Measurements from ENCODE around the gene AP2S1. TPM values are rescaled to one million over a fixed set of nuclear protein-coding genes. Genes with fewer than 3 reads are reported as not detected.

Gene AP2S1
- total and polyA plus RNA-seq, 2 donors (not counting 1 experiment from before 2014, with no cell fraction given): 143 to 201 TPM

DNA sequence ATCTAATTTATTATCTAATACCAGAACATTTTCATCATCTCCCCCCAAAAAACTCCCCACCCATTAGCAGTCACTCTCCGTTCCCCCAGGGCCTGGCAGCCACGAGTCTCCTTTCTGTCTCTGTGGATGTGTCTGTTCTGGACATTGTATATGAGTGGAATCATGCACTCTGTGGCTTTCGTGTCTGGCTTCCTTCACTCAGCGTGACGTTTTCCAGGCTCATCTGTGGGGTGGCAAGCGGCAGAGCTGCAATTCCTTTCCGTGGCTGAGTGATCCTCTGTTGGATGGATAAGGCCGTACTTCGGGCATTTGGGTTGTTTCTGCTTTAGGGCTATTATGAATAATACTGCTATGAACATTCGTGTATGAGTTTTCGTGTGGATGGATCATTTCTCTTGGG lies 3.1 kb downstream of the AP2S1 start:
- Histone ChIP-seq H4K20me1 (ENCODE audit: control insufficient read depth, extremely low read depth, insufficient read depth, low read length) (no peaks in the 10 kb centered on the region), H2AFZ (ENCODE audit: low read length) (no peak overlapping the region), H3K9ac (ENCODE audit: insufficient read depth, low read length) (no peak overlapping the region), H3K4me3 (replicated peaks in 1 of 4; ENCODE audit: control extremely low read depth in 1 of 4, insufficient read depth in 1 of 4, low read depth in 3 of 4, low read length in 4 of 4) (no peak overlapping the region), H3K9me3 (ENCODE audit: control insufficient read depth, insufficient read depth, low read depth, low read length) (no peaks in the 10 kb centered on the region), H3K36me3 (ENCODE audit: control insufficient read depth, insufficient read depth, low read length) (peaks cover 14% of the 10 kb centered on the region), H3K27ac (ENCODE audit: insufficient read depth, low read length) (no peak overlapping the region), H3K4me2 (ENCODE audit: extremely low read depth, insufficient read depth, low read length) (no peak overlapping the region), H3K4me1 (ENCODE audit: control insufficient read depth, extremely low read depth, insufficient read depth, low read length) (no peaks in the 10 kb centered on the region), H3K27me3 (ENCODE audit: control insufficient read depth, insufficient read depth, low read length) (no peaks in the 10 kb centered on the region), H3K79me2 (ENCODE audit: control insufficient read depth, insufficient read depth, low read length) (peaks cover 31% of the 10 kb centered on the region)
- no peak for DNase-seq (ENCODE audit: low read depth in 2 of 2)
- TF ChIP-seq, protein P1, sequence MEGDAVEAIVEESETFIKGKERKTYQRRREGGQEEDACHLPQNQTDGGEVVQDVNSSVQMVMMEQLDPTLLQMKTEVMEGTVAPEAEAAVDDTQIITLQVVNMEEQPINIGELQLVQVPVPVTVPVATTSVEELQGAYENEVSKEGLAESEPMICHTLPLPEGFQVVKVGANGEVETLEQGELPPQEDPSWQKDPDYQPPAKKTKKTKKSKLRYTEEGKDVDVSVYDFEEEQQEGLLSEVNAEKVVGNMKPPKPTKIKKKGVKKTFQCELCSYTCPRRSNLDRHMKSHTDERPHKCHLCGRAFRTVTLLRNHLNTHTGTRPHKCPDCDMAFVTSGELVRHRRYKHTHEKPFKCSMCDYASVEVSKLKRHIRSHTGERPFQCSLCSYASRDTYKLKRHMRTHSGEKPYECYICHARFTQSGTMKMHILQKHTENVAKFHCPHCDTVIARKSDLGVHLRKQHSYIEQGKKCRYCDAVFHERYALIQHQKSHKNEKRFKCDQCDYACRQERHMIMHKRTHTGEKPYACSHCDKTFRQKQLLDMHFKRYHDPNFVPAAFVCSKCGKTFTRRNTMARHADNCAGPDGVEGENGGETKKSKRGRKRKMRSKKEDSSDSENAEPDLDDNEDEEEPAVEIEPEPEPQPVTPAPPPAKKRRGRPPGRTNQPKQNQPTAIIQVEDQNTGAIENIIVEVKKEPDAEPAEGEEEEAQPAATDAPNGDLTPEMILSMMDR (conservative IDR thresholded peaks at IDR 0.05 in 1 of 2, IDR thresholded peaks at IDR 0.05 in 1 of 2; ENCODE audit: low read depth in 1 of 2, low read length in 2 of 2): no peak
- no peak for TF ChIP-seq EZH2 (IDR thresholded peaks at IDR 0.05; ENCODE audit: low read length, missing control alignments)

- H3K4me3 ChIP-seq (replicated peaks in 1 of 4; ENCODE audit: control extremely low read depth in 1 of 4, insufficient read depth in 1 of 4, low read depth in 3 of 4, low read length in 4 of 4): no peak overlapping the region
- H3K9me3 ChIP-seq (ENCODE audit: control insufficient read depth, insufficient read depth, low read depth, low read length): no peaks in the 10 kb centered on the region
- peaks cover 6% of the 10 kb centered on the region for H3K4me1 ChIP-seq (ENCODE audit: control insufficient read depth, extremely low read depth, insufficient read depth, low read length)
- H4K20me1 ChIP-seq (ENCODE audit: control insufficient read depth, extremely low read depth, insufficient read depth, low read length): no peaks in the 10 kb centered on the region
- no peak for TF ChIP-seq EZH2 (IDR thresholded peaks at IDR 0.05; ENCODE audit: low read length, missing control alignments)
- TF ChIP-seq, protein P1 (conservative IDR thresholded peaks at IDR 0.05 in 1 of 2, IDR thresholded peaks at IDR 0.05 in 1 of 2; ENCODE audit: low read depth in 1 of 2, low read length in 2 of 2): no peak
- DNase-seq (ENCODE audit: low read depth in 2 of 2): no peak
- H3K79me2 ChIP-seq (ENCODE audit: control insufficient read depth, insufficient read depth, low read length): peaks cover 31% of the 10 kb centered on the region
- H2AFZ ChIP-seq (ENCODE audit: low read length): no peak overlapping the region
- no peak overlapping the region for H3K4me2 ChIP-seq (ENCODE audit: extremely low read depth, insufficient read depth, low read length)
- peaks cover 14% of the 10 kb centered on the region for H3K36me3 ChIP-seq (ENCODE audit: control insufficient read depth, insufficient read depth, low read length)
- H3K27me3 ChIP-seq (ENCODE audit: control insufficient read depth, insufficient read depth, low read length): no peaks in the 10 kb centered on the region
- H3K27ac ChIP-seq (ENCODE audit: insufficient read depth, low read length): no peak overlapping the region
- H3K9ac ChIP-seq (ENCODE audit: insufficient read depth, low read length): no peak overlapping the region
Measured at GRCh38 chr19:46845959-46846459, 4.6 kb downstream of the AP2S1 start.

- DNase-seq (ENCODE audit: low read depth in 2 of 2): peak in 1 of 2 donors; percentile 32
- H3K79me2 ChIP-seq (ENCODE audit: control insufficient read depth, insufficient read depth, low read length): peaks cover 28% of the 10 kb centered on the region
- TF ChIP-seq, protein P1 (conservative IDR thresholded peaks at IDR 0.05 in 1 of 2, IDR thresholded peaks at IDR 0.05 in 1 of 2; ENCODE audit: low read depth in 1 of 2, low read length in 2 of 2): no peak
- TF ChIP-seq EZH2 (IDR thresholded peaks at IDR 0.05; ENCODE audit: low read length, missing control alignments): no peak
Measured at GRCh38 chr19:46844067-46844489, 6.6 kb downstream of the AP2S1 start.

More at GRCh38 chr19:46844067-46844489, 6.6 kb downstream of the AP2S1 start:
- Histone ChIP-seq H3K4me2 (ENCODE audit: extremely low read depth, insufficient read depth, low read length) (no peak overlapping the region), H3K27ac (ENCODE audit: insufficient read depth, low read length) (no peak overlapping the region), H3K9me3 (ENCODE audit: control insufficient read depth, insufficient read depth, low read depth, low read length) (no peaks in the 10 kb centered on the region), H3K27me3 (ENCODE audit: control insufficient read depth, insufficient read depth, low read length) (no peaks in the 10 kb centered on the region), H2AFZ (ENCODE audit: low read length) (no peak overlapping the region), H4K20me1 (ENCODE audit: control insufficient read depth, extremely low read depth, insufficient read depth, low read length) (no peaks in the 10 kb centered on the region), H3K36me3 (ENCODE audit: control insufficient read depth, insufficient read depth, low read length) (peaks cover 21% of the 10 kb centered on the region), H3K4me1 (ENCODE audit: control insufficient read depth, extremely low read depth, insufficient read depth, low read length) (peaks cover 6% of the 10 kb centered on the region), H3K4me3 (replicated peaks in 1 of 4; ENCODE audit: control extremely low read depth in 1 of 4, insufficient read depth in 1 of 4, low read depth in 3 of 4, low read length in 4 of 4) (no peak overlapping the region), H3K9ac (ENCODE audit: insufficient read depth, low read length) (no peak overlapping the region)
